WTC11 (cell line): ENCODE measurements around the gene ZNF431. TPM values are rescaled to one million over a fixed set of nuclear protein-coding genes. Genes with fewer than 3 reads are reported as not detected.

ENCODE experiments used
- ATAC-seq: fragments of 200-7000 bp; cut with Tn5 transposase; 2 replicates; pipeline ENCODE4 v1.10.0; 2021; ENCODE audit warnings: mild to moderate bottlenecking, moderate library complexity
- CTCF ChIA-PET: fragments of 300-600 bp; sonication (Branson Sonifier 250); formaldehyde crosslinking; loops from one replicate; lab custom pipeline; 2021; ENCODE audit warnings: antibody characterized with exemption; lab: Charles Lee
- POLR2A ChIA-PET: fragments of 350-600 bp; sonication (Branson Sonifier 250); formaldehyde crosslinking; loops from one replicate; lab custom pipeline; 2021; ENCODE audit warnings: antibody characterized with exemption; lab: Charles Lee
- DNase-seq: peaks from one replicate; pipeline ENCODE4 v3.0.0; 2021; ENCODE audit warnings: low spot score
- H3K27ac Mint-ChIP-seq: 2 replicates; pipeline ENCODE4 v1.8.0; 2021; ENCODE audit warnings: mixed read lengths
- H3K27me3 Mint-ChIP-seq: 2 replicates; pipeline ENCODE4 v1.8.0; 2021; ENCODE audit warnings: low read depth, mild to moderate bottlenecking, moderate library complexity, mixed read lengths
- H3K36me3 Mint-ChIP-seq: 2 replicates; pipeline ENCODE4 v1.8.0; 2021; ENCODE audit warnings: mixed read lengths
- H3K4me1 Mint-ChIP-seq: 2 replicates; pipeline ENCODE4 v1.8.0; 2022; ENCODE audit warnings: mixed read lengths
- H3K4me3 Mint-ChIP-seq: 2 replicates; pipeline ENCODE4 v1.8.0; 2021; ENCODE audit warnings: mild to moderate bottlenecking, moderate library complexity, mixed read lengths
- H3K9me3 Mint-ChIP-seq: 2 replicates; pipeline ENCODE4 v1.8.0; 2021; ENCODE audit warnings: mixed read lengths
- ATF6 ChIP-seq: sonication (generic); formaldehyde crosslinking; IDR thresholded peaks from 2 replicates; pipeline ENCODE4 v1.8.1; 2023; ENCODE audit warnings: mild to moderate bottlenecking, missing genetic modification reagents
- CDX4 ChIP-seq: fragments of 250-450 bp; sonication (Bioruptor Pico); IDR thresholded peaks from 2 replicates; pipeline ENCODE4 v1.9.0; 2021; ENCODE audit warnings: moderate library complexity, mild to moderate bottlenecking, inconsistent platforms, borderline replicate concordance
- CREM ChIP-seq: sonication (generic); formaldehyde crosslinking; IDR thresholded peaks from 2 replicates; pipeline ENCODE4 v1.8.1; 2022; ENCODE audit warnings: mild to moderate bottlenecking, missing genetic modification reagents, moderate library complexity
- E2F4 ChIP-seq: sonication (generic); formaldehyde crosslinking; IDR thresholded peaks from 2 replicates; pipeline ENCODE4 v1.8.1; 2022; ENCODE audit warnings: low read depth, mild to moderate bottlenecking, moderate library complexity, missing genetic modification reagents, borderline replicate concordance
- MXD4 ChIP-seq: fragments of 250-450 bp; sonication (Bioruptor Pico); IDR thresholded peaks from 2 replicates; pipeline ENCODE4 v1.8.0; 2021; ENCODE audit warnings: mild to moderate bottlenecking, moderate library complexity, borderline replicate concordance
- NR1H2 ChIP-seq: sonication (generic); formaldehyde crosslinking; IDR thresholded peaks from 2 replicates; pipeline ENCODE4 v1.9.0; 2021; ENCODE audit warnings: mild to moderate bottlenecking, moderate library complexity, missing genetic modification reagents
- RORB ChIP-seq: fragments of 250-450 bp; sonication (Bioruptor Pico); IDR thresholded peaks from 2 replicates; pipeline ENCODE4 v1.9.0; 2021; ENCODE audit warnings: mild to moderate bottlenecking
- ZNF121 ChIP-seq: sonication (generic); formaldehyde crosslinking; IDR thresholded peaks from 2 replicates; pipeline ENCODE4 v1.8.0; 2023; ENCODE audit warnings: missing genetic modification reagents
- ZNF138 ChIP-seq: sonication (generic); formaldehyde crosslinking; conservative IDR thresholded peaks from 2 replicates; pipeline ENCODE4 v1.8.1; 2022; ENCODE audit warnings: mild to moderate bottlenecking, moderate library complexity, missing genetic modification reagents
- ZNF317 ChIP-seq: sonication (generic); formaldehyde crosslinking; IDR thresholded peaks from 2 replicates; pipeline ENCODE4 v1.8.1; 2023; ENCODE audit warnings: low read depth, mild to moderate bottlenecking, moderate library complexity, missing genetic modification reagents, borderline replicate concordance
- ZNF416 ChIP-seq: fragments of 250-450 bp; sonication (Bioruptor Pico); IDR thresholded peaks from 2 replicates; pipeline ENCODE4 v1.9.0; 2021; ENCODE audit warnings: mild to moderate bottlenecking, inconsistent platforms
- total RNA-seq: library from RNA; stranded (reverse); gene quantifications from 3 replicates; pipeline ENCODE4 v1.2.3, GENCODE V29; 2021
- TF ChIP-seq, protein P1 (sequence below): sonication (generic); formaldehyde crosslinking; IDR thresholded peaks from 2 replicates; pipeline ENCODE4 v1.8.0; 2023; ENCODE audit warnings: mild to moderate bottlenecking, missing genetic modification reagents
- TF ChIP-seq, protein P2 (sequence below): sonication (generic); formaldehyde crosslinking; IDR thresholded peaks from 2 replicates; pipeline ENCODE4 v1.8.0; 2022; ENCODE audit warnings: mild to moderate bottlenecking, missing genetic modification reagents
- TF ChIP-seq, protein P3 (sequence below): fragments of 250-450 bp; sonication (Bioruptor Pico); IDR thresholded peaks from 2 replicates; pipeline ENCODE4 v1.9.0; 2021; ENCODE audit warnings: mild to moderate bottlenecking, borderline replicate concordance
- TF ChIP-seq, protein P4 (sequence below): sonication (generic); formaldehyde crosslinking; IDR thresholded peaks from 2 replicates; pipeline ENCODE4 v1.8.1; 2023; ENCODE audit warnings: mild to moderate bottlenecking, missing genetic modification reagents, borderline replicate concordance

The ZNF431 gene
- total RNA-seq, 1 experiment from 2014 or later = 42.1 TPM

DNA sequence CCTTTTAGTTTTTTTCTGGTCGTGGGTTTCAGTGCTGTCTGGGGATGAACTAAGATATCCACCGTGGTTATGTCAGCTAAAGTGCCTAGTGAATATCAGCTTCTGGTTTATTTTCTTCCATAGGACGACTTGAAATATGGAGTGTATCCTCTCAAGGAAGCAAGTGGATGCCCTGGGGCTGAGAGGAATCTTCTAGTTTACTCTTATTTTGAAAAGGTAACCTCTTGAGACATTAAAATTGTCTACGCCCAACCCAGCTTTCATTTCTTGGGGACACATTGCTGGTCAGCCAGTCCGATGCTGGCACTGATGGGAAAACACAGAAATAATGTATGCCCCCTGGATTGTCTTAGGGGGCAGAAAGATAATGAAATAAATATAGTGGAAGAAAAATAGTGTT is 1.6 kb downstream of the ZNF431 start (continued):
- TF ChIP-seq ATF6 (CRISPR knock-in tag) = no peak
- no peak for TF ChIP-seq CREM
- TF ChIP-seq, protein P1, sequence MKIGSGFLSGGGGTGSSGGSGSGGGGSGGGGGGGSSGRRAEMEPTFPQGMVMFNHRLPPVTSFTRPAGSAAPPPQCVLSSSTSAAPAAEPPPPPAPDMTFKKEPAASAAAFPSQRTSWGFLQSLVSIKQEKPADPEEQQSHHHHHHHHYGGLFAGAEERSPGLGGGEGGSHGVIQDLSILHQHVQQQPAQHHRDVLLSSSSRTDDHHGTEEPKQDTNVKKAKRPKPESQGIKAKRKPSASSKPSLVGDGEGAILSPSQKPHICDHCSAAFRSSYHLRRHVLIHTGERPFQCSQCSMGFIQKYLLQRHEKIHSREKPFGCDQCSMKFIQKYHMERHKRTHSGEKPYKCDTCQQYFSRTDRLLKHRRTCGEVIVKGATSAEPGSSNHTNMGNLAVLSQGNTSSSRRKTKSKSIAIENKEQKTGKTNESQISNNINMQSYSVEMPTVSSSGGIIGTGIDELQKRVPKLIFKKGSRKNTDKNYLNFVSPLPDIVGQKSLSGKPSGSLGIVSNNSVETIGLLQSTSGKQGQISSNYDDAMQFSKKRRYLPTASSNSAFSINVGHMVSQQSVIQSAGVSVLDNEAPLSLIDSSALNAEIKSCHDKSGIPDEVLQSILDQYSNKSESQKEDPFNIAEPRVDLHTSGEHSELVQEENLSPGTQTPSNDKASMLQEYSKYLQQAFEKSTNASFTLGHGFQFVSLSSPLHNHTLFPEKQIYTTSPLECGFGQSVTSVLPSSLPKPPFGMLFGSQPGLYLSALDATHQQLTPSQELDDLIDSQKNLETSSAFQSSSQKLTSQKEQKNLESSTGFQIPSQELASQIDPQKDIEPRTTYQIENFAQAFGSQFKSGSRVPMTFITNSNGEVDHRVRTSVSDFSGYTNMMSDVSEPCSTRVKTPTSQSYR (CRISPR knock-in tag) = no peak
- TF ChIP-seq MXD4 (CRISPR knock-in tag) = no peak
- no peak for TF ChIP-seq ZNF138 (CRISPR knock-in tag)
- TF ChIP-seq, protein P2, sequence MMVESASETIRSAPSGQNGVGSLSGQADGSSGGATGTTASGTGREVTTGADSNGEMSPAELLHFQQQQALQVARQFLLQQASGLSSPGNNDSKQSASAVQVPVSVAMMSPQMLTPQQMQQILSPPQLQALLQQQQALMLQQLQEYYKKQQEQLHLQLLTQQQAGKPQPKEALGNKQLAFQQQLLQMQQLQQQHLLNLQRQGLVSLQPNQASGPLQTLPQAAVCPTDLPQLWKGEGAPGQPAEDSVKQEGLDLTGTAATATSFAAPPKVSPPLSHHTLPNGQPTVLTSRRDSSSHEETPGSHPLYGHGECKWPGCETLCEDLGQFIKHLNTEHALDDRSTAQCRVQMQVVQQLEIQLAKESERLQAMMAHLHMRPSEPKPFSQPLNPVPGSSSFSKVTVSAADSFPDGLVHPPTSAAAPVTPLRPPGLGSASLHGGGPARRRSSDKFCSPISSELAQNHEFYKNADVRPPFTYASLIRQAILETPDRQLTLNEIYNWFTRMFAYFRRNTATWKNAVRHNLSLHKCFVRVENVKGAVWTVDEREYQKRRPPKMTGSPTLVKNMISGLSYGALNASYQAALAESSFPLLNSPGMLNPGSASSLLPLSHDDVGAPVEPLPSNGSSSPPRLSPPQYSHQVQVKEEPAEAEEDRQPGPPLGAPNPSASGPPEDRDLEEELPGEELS (CRISPR knock-in tag) = no peak

GRCh38 chr19:21143854-21144253 is 2.0 kb downstream of the ZNF431 start:
- H3K36me3 Mint-ChIP-seq = peaks cover 57% of the 10 kb centered on the region
- H3K27me3 Mint-ChIP-seq = no peaks in the 10 kb centered on the region
- TF ChIP-seq ZNF416 (CRISPR knock-in tag) (no peak), E2F4 (CRISPR knock-in tag) (no peak), ZNF121 (CRISPR knock-in tag) (no peak)
- TF ChIP-seq, protein P3, sequence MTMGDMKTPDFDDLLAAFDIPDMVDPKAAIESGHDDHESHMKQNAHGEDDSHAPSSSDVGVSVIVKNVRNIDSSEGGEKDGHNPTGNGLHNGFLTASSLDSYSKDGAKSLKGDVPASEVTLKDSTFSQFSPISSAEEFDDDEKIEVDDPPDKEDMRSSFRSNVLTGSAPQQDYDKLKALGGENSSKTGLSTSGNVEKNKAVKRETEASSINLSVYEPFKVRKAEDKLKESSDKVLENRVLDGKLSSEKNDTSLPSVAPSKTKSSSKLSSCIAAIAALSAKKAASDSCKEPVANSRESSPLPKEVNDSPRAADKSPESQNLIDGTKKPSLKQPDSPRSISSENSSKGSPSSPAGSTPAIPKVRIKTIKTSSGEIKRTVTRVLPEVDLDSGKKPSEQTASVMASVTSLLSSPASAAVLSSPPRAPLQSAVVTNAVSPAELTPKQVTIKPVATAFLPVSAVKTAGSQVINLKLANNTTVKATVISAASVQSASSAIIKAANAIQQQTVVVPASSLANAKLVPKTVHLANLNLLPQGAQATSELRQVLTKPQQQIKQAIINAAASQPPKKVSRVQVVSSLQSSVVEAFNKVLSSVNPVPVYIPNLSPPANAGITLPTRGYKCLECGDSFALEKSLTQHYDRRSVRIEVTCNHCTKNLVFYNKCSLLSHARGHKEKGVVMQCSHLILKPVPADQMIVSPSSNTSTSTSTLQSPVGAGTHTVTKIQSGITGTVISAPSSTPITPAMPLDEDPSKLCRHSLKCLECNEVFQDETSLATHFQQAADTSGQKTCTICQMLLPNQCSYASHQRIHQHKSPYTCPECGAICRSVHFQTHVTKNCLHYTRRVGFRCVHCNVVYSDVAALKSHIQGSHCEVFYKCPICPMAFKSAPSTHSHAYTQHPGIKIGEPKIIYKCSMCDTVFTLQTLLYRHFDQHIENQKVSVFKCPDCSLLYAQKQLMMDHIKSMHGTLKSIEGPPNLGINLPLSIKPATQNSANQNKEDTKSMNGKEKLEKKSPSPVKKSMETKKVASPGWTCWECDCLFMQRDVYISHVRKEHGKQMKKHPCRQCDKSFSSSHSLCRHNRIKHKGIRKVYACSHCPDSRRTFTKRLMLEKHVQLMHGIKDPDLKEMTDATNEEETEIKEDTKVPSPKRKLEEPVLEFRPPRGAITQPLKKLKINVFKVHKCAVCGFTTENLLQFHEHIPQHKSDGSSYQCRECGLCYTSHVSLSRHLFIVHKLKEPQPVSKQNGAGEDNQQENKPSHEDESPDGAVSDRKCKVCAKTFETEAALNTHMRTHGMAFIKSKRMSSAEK (CRISPR knock-in tag) = no peak
- peak overlapping the region; percentile 98; the same call in 1 of the 2 replicates for H3K4me3 Mint-ChIP-seq
- peaks cover 42% of the 10 kb centered on the region for H3K9me3 Mint-ChIP-seq
- peaks cover 5% of the 10 kb centered on the region for H3K4me1 Mint-ChIP-seq
- DNase-seq (no peak), ATAC-seq (no peak)
- H3K27ac Mint-ChIP-seq = peak overlapping the region; percentile 46; the same call in 1 of the 2 replicates
- POLR2A ChIA-PET = no interaction called here
- CTCF ChIA-PET = no interaction called here

GRCh38 chr19:21147540-21147939 is 5.7 kb downstream of the ZNF431 start:
- ChIA-PET POLR2A (interaction anchor here (0.6 kb wide), 1 partner anchor 12 kb away, joined by 3 read pairs; no protein-coding TSS in a partner anchor), CTCF (no interaction called here)
- Mint-ChIP-seq H3K9me3 (peaks cover 53% of the 10 kb centered on the region), H3K4me1 (peaks cover 10% of the 10 kb centered on the region), H3K4me3 (no peak overlapping the region), H3K36me3 (peaks cover 93% of the 10 kb centered on the region), H3K27me3 (no peaks in the 10 kb centered on the region), H3K27ac (no peak overlapping the region)
- DNase-seq (no peak), ATAC-seq (no peak)
- no peak for TF ChIP-seq RORB
- TF ChIP-seq NR1H2 = no peak
- TF ChIP-seq, protein P4, sequence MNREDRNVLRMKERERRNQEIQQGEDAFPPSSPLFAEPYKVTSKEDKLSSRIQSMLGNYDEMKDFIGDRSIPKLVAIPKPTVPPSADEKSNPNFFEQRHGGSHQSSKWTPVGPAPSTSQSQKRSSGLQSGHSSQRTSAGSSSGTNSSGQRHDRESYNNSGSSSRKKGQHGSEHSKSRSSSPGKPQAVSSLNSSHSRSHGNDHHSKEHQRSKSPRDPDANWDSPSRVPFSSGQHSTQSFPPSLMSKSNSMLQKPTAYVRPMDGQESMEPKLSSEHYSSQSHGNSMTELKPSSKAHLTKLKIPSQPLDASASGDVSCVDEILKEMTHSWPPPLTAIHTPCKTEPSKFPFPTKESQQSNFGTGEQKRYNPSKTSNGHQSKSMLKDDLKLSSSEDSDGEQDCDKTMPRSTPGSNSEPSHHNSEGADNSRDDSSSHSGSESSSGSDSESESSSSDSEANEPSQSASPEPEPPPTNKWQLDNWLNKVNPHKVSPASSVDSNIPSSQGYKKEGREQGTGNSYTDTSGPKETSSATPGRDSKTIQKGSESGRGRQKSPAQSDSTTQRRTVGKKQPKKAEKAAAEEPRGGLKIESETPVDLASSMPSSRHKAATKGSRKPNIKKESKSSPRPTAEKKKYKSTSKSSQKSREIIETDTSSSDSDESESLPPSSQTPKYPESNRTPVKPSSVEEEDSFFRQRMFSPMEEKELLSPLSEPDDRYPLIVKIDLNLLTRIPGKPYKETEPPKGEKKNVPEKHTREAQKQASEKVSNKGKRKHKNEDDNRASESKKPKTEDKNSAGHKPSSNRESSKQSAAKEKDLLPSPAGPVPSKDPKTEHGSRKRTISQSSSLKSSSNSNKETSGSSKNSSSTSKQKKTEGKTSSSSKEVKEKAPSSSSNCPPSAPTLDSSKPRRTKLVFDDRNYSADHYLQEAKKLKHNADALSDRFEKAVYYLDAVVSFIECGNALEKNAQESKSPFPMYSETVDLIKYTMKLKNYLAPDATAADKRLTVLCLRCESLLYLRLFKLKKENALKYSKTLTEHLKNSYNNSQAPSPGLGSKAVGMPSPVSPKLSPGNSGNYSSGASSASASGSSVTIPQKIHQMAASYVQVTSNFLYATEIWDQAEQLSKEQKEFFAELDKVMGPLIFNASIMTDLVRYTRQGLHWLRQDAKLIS (CRISPR knock-in tag) = no peak
- no peak for TF ChIP-seq CDX4 (CRISPR knock-in tag)
- TF ChIP-seq ZNF317 = no peak
